Upper lobe of left lung (tissue), 6 donors: Measurements from ENCODE around the gene CNTNAP2. TPM values are rescaled to one million over a fixed set of nuclear protein-coding genes. Genes with fewer than 3 reads are reported as not detected.

ENCODE experiments used
- ATAC-seq, 2 donors: fragments of 200-7000 bp; cut with Tn5 transposase; one replicate each; pipeline ENCODE4 v1.9.1; 2022; ENCODE audit warnings: mild to moderate bottlenecking in 2 of 2, moderate library complexity in 2 of 2; ENCODE audit not compliant: low FRiP score in 2 of 2
- DNase-seq, 2 donors: peaks; one replicate each; pipeline ENCODE4 v3.0.0-alpha.2; 2019 to 2020
- H3K27ac ChIP-seq, 4 donors: fragments of 200-600 bp; sonication (generic); one replicate each; pipeline ENCODE4 v1.5.1; 2016 to 2019
- H3K27me3 ChIP-seq, 4 donors: fragments of 200-600 bp; sonication (generic); one replicate each; pipeline ENCODE4 v1.5.1; 2017 to 2019
- H3K36me3 ChIP-seq, 4 donors: fragments of 200-600 bp; sonication (generic); one replicate each; pipeline ENCODE4 v1.5.1; 2016 to 2019
- H3K4me1 ChIP-seq, 4 donors: fragments of 200-600 bp; sonication (generic); one replicate each; pipeline ENCODE4 v1.5.1; 2018 to 2019
- H3K4me3 ChIP-seq, 4 donors: fragments of 200-600 bp; sonication (generic); one replicate each; pipeline ENCODE4 v1.5.1; 2017 to 2019; ENCODE audit warnings: mild to moderate bottlenecking in 2 of 4, moderate library complexity in 1 of 4
- H3K9me3 ChIP-seq, 4 donors: fragments of 200-600 bp; sonication (generic); one replicate each; pipeline ENCODE4 v1.5.1; 2018 to 2019
- EP300 ChIP-seq, 4 donors: sonication (generic); formaldehyde crosslinking; IDR thresholded peaks; one replicate each; pipeline ENCODE4 v1.5.1; 2017; ENCODE audit warnings: antibody characterized with exemption in 4 of 4, control low read depth in 2 of 4
- POLR2A ChIP-seq, 4 donors: fragments of 450-650 bp; IDR thresholded peaks; one replicate each; pipeline ENCODE4 v1.5.1; 2016 to 2017; ENCODE audit warnings: antibody characterized with exemption in 4 of 4, mild to moderate bottlenecking in 2 of 4
- POLR2AphosphoS5 ChIP-seq, 2 donors: sonication (generic); formaldehyde crosslinking; IDR thresholded peaks; one replicate each; pipeline ENCODE4 v1.5.1; 2017; ENCODE audit warnings: antibody characterized with exemption in 2 of 2
- WGBS, 2 donors: methylation state at CpG; one replicate each; pipeline ENCODE4 v1.1.5; 2017 to 2018; 5-methylcytosine and 5-hydroxymethylcytosine counted together
- total RNA-seq, 6 donors: library from RNA; depleted of rRNA in 4 of 6; stranded (reverse); fragments of >200 nt in 4 of 6; gene quantifications; one replicate each; pipeline versions ENCODE4 v1.1.0 to v1.2.1, GENCODE V29; 2016 to 2021
- TF ChIP-seq, protein P1 (sequence below), 6 experiments: fragments of 450-650 bp in 4 of 6; fragments of 200-600 bp in 2 of 6; sonication (generic) in 2 of 6; IDR thresholded peaks; one replicate each; pipeline ENCODE4 v1.5.1; 2016 to 2019; ENCODE audit warnings: antibody characterized with exemption in 6 of 6
- donor health status: DM: no; HTN: no; CAD: no; lungs with moderate emphysema.
- donor health status: DM: no; HTN: yes; CAD: no; lungs with severe emphysema.

CNTNAP2 gene
- total RNA-seq, 6 donors from 2014 or later, result 0.06 to 1.0 (median 0.37) TPM

DNA sequence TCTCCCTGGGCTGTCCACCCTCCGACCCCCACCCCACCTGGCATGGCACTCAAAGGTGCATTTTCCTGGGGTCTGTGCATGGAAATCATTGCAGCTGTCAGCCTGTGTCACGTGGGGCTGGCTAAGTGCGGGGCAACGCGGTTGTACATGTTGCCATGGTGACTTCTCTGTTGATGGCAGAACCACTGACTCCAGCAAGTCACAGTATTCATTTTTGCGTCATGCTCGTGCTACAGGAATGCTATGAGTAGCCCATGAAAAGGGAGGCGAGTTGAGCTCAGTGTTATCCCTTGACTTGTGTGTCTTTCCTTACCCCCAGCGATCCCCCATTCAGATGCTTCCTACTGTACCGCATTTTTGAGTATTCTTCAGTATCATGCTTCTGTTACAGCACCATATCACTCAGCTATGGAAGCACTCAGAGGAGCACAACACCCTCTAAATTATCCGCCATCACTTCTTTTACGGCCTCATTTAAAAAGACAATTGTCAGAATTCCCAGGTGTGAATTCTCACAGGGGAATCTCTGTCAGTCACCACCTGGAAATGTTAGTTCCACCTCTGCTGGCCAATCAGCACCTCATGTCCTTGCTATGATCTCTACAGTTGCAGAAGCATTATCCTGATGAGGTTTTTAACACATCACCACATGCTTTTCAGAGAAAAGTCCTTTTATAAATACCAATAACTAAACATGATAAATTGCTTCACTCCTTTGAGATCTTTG, 2279.6 kb downstream of the CNTNAP2 start:
- Histone ChIP-seq H3K9me3 (no peaks in the 10 kb centered on the region), H3K36me3 (no peaks in the 10 kb centered on the region), H3K4me1 (no peaks in the 10 kb centered on the region), H3K27me3 (no peaks in the 10 kb centered on the region), H3K27ac (no peak overlapping the region), H3K4me3 (no peak overlapping the region)
- no peak for ATAC-seq
- TF ChIP-seq POLR2AphosphoS5 (IDR thresholded peaks at IDR 0.05) (no peak), EP300 (IDR thresholded peaks at IDR 0.05) (no peak)
- TF ChIP-seq, protein P1, sequence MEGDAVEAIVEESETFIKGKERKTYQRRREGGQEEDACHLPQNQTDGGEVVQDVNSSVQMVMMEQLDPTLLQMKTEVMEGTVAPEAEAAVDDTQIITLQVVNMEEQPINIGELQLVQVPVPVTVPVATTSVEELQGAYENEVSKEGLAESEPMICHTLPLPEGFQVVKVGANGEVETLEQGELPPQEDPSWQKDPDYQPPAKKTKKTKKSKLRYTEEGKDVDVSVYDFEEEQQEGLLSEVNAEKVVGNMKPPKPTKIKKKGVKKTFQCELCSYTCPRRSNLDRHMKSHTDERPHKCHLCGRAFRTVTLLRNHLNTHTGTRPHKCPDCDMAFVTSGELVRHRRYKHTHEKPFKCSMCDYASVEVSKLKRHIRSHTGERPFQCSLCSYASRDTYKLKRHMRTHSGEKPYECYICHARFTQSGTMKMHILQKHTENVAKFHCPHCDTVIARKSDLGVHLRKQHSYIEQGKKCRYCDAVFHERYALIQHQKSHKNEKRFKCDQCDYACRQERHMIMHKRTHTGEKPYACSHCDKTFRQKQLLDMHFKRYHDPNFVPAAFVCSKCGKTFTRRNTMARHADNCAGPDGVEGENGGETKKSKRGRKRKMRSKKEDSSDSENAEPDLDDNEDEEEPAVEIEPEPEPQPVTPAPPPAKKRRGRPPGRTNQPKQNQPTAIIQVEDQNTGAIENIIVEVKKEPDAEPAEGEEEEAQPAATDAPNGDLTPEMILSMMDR (IDR thresholded peaks at IDR 0.05), result no peak
- DNase-seq, result no peak
- 63 to 67% methylated on average over 12 of the region's 12 CpGs for WGBS, 2 donors

DNA sequence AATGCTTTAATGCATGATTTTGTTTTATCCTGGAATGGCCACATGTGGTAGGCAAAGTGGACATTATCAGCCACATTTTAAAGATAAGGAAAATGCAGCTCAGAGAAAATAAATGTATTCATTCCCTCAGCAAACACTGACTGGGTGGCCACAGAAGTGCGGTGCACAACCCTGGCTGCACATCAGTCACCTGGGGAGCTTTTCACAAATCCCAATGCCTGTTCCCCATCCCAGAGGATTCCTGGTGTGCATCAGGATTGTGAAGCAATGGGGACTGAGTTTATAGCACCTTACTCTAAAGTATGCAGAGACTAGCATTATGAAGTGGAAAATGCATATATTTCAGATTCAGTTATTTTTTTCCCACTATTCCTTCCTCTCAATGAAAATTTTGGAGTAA, 2280.5 kb downstream of the CNTNAP2 start:
- Histone ChIP-seq H3K27me3 (no peaks in the 10 kb centered on the region), H3K4me3 (no peak overlapping the region)
- no peak for TF ChIP-seq POLR2A (IDR thresholded peaks at IDR 0.05)
- TF ChIP-seq, protein P1 (IDR thresholded peaks at IDR 0.05), result no peak
- no peak for TF ChIP-seq POLR2AphosphoS5 (IDR thresholded peaks at IDR 0.05)
- TF ChIP-seq EP300 (IDR thresholded peaks at IDR 0.05), result no peak

DNA sequence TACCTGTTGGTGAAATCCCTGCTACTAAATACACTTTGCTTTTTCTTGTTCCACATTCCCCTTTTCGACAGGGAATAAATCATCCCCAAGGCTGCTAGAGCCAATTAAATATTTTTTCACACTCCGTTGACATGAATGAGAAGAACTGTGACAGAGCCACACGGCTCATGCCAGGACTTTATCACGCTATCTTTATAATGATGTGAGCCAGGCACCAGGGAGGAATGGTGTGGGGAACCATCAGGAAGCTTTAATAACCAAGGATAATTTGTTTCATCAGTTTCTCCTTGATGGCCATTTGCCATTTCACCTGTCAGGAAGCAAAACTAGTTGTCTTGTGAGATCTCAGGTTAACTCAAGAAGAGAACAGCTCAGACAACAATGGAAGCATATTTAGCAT, 2280.9 kb downstream of the CNTNAP2 start:
- Histone ChIP-seq H3K4me1 (no peaks in the 10 kb centered on the region), H3K36me3 (no peaks in the 10 kb centered on the region), H3K4me3 (no peak overlapping the region), H3K27ac (no peak overlapping the region), H3K9me3 (no peaks in the 10 kb centered on the region), H3K27me3 (no peaks in the 10 kb centered on the region)
- ATAC-seq, result no peak
- no peak for DNase-seq
- WGBS, 2 donors, result 64 to 71% methylated on average over 4 of the region's 4 CpGs
- TF ChIP-seq, protein P1 (IDR thresholded peaks at IDR 0.05), result no peak
- TF ChIP-seq POLR2A (IDR thresholded peaks at IDR 0.05) (no peak), POLR2AphosphoS5 (IDR thresholded peaks at IDR 0.05) (no peak), EP300 (IDR thresholded peaks at IDR 0.05) (no peak)

More for the DNA sequence above, 2280.5 kb downstream of the CNTNAP2 start:
- no peaks in the 10 kb centered on the region for H3K9me3 ChIP-seq
- 38% methylated on average over 1 of the region's 1 CpG for WGBS, 2 donors
- H3K36me3 ChIP-seq, result no peaks in the 10 kb centered on the region
- no peak overlapping the region for H3K27ac ChIP-seq
- DNase-seq, result no peak
- H3K4me1 ChIP-seq, result no peaks in the 10 kb centered on the region
- ATAC-seq, result no peak

DNA sequence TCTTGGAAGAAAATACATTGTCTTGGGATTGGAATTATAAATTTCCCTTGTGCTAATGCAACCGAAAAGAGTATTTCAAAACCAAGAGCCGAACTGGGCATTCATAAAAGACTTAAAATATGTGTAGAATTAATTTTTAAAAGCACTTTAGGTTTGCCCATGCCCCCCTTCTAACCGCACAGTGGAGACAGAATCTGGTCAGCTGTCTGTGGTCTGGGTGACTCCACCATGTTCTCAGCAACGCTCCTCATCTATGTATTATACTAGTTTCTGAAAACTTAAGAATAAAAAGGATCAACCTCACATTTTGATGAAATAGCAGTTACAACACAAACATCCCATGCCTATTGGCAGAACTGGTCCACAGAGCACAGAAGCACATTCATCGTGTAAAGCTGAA, 2281.4 kb downstream of the CNTNAP2 start:
- no peaks in the 10 kb centered on the region for H3K27me3 ChIP-seq
- ATAC-seq, result no peak
- H3K27ac ChIP-seq, result no peak overlapping the region

More for the DNA sequence above, 2281.4 kb downstream of the CNTNAP2 start:
- H3K4me1 ChIP-seq, result no peaks in the 10 kb centered on the region
- no peak overlapping the region for H3K4me3 ChIP-seq
- TF ChIP-seq, protein P1 (IDR thresholded peaks at IDR 0.05), result no peak
- no peak for TF ChIP-seq EP300 (IDR thresholded peaks at IDR 0.05)
- TF ChIP-seq POLR2A (IDR thresholded peaks at IDR 0.05), result no peak
- TF ChIP-seq POLR2AphosphoS5 (IDR thresholded peaks at IDR 0.05), result no peak
- no peak for DNase-seq
- no peaks in the 10 kb centered on the region for H3K9me3 ChIP-seq
- 57 to 70% methylated on average over 5 of the region's 5 CpGs for WGBS, 2 donors
- H3K36me3 ChIP-seq, result no peaks in the 10 kb centered on the region
